GM18499 (cell line): ENCODE results near the gene TMED5.
"Not testable (repeated sequence)": the region's sequence is repeated elsewhere in the genome, so short reads cannot be mapped to it uniquely, and the experiment has no call there.

Experiments
- ATAC-seq: cut with Tn5 transposase; IDR thresholded peaks from one replicate; pipeline ENCODE4 v1.9.1; 2021; ENCODE audit warnings: moderate number of reproducible peaks; ENCODE audit not compliant: insufficient read depth, unreplicated experiment

TMED5 gene

DNA sequence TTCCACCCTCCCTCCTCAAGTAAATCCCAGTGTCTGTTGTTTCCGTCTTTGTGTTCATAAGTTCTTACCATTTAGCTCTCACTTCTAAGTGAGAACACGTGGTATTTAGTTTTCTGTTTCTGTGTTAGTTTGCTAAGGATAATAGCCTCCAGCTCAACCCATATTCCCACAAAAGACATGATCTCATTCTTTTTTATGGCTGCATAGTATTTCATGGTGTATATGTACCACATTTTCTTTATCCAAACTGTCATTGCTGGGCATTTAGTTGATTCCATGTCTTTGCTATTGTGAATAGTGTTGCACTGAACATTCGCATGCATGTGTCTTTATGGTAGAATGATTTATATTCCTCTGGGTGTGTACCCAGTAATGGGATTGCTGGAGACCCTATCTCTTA, 5.6 kb downstream of the TMED5 start:
- not testable (repeated sequence) for ATAC-seq

- ATAC-seq = no peak
These were observed 7.4 kb downstream of the TMED5 start for GRCh38 chr1:93172778-93173177.

- no peak for ATAC-seq
These were observed 8.6 kb downstream of the TMED5 start for GRCh38 chr1:93171549-93172034.

DNA sequence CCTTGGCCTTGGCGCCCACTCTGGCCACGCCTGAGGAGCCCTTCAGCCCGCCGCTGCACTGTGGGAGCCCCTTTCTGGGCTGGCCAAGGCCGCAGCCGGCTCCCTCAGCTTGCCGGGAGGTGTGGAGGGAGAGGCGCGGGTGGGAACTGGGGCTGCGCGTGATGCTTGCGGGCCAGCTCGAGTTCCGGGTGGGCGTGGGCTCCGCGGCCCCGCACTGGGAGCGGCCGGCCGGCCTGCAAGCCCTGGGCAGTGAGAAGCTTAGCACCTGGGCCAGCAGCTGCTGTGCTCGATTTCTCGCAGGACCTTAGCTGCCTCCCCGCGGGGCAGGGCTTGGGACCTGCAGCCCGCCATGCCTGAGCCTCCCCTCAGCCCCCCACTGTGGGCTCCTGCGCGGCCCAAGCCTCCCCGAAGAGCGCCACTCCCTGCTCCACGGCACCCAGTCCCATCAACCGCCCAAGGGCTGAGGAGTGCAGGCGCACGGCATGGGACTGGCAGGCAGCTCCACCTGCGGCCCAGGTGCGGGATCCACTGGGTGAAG, 10.0 kb downstream of the TMED5 start:
- ATAC-seq = not testable (repeated sequence)

- ATAC-seq = no peak
These were observed 13.2 kb downstream of the TMED5 start for GRCh38 chr1:93167006-93167405.

GRCh38 chr1:93165895-93166294, 14.3 kb downstream of the TMED5 start:
- not testable (repeated sequence) for ATAC-seq

GRCh38 chr1:93164816-93165215, 15.4 kb downstream of the TMED5 start:
- ATAC-seq = no peak

DNA sequence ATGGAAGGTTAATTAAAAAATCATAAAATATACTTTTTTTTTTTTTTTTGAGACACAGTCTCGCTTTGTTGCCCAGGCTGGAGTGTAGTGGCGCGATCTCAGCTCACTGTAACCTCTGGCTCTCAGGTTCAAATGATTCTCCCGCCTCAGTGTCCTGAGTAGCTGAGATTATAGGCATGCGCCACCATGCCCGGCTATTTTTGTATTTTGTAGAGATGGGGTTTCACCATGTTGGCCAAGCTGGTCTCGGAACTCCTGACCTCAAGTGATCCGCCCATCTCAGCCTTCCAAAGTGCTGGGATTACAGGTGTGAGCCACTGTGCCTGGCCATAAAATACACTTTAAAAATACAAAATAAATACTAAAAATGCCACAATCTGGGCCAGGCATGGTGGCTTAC, 16.9 kb downstream of the TMED5 start:
- ATAC-seq = not testable (repeated sequence)

- ATAC-seq = no peak
These were observed 20.9 kb downstream of the TMED5 start for GRCh38 chr1:93159337-93159736.

DNA sequence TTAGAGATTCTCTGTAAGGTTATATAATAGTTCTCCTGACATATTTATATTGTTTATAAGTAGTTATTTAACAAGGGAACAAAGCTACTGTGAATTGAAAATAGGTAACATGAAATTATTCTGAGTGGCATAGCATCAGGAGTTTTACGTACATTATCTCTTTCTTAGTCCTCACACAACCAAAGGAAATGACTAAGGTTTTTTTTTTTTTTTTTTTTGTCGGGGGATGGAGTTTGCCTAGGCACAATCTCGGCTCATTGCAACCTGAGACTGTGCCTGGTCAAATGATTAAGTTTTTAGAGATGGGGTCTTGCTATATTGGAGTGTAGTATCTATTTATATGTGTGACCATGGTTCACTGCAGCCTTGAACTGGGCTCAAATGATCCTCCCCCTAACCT, 24.9 kb downstream of the TMED5 start:
- no peak for ATAC-seq

GRCh38 chr1:93154898-93155297, 25.3 kb downstream of the TMED5 start:
- no peak for ATAC-seq

DNA sequence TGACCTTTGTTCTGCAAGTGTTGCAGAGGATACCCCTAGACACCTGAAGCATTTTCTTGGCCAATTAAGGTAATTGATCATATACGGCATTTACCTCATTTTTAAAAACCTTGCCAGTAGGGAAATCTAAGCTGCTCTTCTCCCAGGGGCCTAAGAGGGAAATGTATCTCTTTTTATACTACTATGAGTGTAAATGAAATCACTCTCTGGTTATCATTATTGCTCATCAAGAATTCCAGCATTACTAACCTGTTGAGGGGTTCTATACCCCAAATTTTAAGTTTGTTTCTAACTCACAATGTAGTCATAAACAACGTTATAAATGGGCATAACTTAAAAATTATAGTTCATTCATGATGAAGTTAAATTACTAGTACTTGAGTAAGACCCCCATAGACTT, 27.4 kb downstream of the TMED5 start:
- no peak for ATAC-seq

GRCh38 chr1:93151474-93151873, 28.7 kb downstream of the TMED5 start:
- no peak for ATAC-seq

GRCh38 chr1:93150729-93151128, 29.5 kb downstream of the TMED5 start:
- ATAC-seq = no peak

GRCh38 chr1:93148001-93148400, 32.2 kb downstream of the TMED5 start:
- no peak for ATAC-seq

DNA sequence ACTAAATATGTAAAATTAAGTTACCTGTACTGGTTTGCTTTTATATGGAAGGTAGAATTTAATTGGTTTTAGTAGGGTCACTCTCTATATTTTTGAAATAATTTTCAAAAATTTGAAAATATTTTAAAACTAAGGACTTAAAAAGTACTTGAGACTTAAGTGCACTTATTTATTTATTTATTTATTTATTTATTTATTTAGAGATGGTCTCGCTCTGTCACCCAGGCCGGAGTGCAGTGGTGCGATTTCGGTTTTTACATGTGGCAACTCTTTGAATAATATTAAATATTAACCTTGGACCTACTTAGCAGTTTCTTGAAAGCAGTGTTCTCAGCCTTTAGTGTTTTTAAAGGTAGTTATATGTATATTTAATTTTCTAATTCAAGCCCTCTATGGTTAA, 36.4 kb downstream of the TMED5 start:
- no peak for ATAC-seq

- no peak for ATAC-seq
These were observed 37.1 kb downstream of the TMED5 start for GRCh38 chr1:93143136-93143535.

- no peak for ATAC-seq
These were observed 38.1 kb downstream of the TMED5 start for GRCh38 chr1:93142161-93142560.

GRCh38 chr1:93140106-93140505, 40.1 kb downstream of the TMED5 start:
- no peak for ATAC-seq

GRCh38 chr1:93137604-93138292, 42.5 kb downstream of the TMED5 start:
- ATAC-seq = no peak

DNA sequence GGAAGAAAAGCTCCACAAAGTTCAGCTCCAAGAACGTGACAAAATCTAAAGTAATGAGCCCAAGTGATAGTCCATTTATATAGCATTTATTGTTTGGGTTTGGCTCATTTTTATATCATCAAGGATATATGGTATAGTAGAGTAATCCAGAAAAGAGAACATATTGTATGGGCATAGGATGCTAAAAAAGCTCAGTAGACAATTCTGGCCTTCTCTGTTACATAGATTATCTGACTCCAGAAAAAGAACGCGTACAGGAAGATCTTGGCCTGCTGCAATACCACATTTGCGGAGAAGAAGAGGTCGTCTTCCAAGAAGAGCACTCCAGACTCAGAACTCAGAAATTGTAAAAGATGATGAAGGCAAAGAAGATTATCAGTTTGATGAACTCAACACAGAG, 43.8 kb downstream of the TMED5 start:
- no peak for ATAC-seq

DNA sequence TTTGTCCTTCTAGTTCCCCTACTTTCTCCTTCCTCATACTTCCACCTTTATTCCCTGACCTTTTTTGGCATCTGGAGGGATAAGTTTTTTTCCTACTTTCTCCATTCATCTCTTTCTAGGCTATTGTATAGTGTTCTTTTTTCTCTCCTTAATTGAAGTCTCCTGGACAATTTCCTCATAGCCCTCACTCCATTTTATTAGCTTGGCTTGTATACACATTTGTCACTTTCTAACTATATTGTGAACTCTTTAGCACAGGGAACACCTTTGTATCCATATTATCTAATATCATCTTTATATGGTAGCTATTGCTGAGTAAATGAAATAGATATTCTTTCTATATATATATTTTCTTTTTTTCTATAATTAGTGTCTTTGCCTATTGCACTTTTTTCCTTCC, 47.6 kb downstream of the TMED5 start:
- no peak for ATAC-seq
